ENCODE measurements around the gene IFI35. TPM values are rescaled to one million over a fixed set of nuclear protein-coding genes. Genes with fewer than 3 reads are reported as not detected.

Gene IFI35
- total RNA-seq, 4 donors from 2014 or later: 60.1 to 85.8 (median 73.4) TPM

DNA sequence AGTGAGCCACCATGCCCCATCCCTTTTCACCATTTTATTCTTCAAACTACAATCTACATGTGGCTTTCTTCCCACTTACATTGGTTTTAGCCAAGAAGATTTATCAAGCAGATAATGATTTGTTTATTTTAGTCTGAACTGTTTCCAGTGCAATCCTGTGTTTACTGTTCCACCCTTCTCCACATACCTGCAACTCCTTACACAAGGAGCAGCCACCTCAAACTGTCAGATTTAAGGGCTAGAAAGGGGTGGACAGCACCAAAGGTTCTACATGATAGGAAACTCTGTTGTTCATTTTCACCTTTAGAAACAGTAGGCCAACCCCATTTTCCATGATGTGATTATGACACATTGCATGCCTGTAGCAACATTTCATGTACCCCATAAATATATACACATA is 24.3 kb upstream of the IFI35 start:
- TF ChIP-seq, protein P1, sequence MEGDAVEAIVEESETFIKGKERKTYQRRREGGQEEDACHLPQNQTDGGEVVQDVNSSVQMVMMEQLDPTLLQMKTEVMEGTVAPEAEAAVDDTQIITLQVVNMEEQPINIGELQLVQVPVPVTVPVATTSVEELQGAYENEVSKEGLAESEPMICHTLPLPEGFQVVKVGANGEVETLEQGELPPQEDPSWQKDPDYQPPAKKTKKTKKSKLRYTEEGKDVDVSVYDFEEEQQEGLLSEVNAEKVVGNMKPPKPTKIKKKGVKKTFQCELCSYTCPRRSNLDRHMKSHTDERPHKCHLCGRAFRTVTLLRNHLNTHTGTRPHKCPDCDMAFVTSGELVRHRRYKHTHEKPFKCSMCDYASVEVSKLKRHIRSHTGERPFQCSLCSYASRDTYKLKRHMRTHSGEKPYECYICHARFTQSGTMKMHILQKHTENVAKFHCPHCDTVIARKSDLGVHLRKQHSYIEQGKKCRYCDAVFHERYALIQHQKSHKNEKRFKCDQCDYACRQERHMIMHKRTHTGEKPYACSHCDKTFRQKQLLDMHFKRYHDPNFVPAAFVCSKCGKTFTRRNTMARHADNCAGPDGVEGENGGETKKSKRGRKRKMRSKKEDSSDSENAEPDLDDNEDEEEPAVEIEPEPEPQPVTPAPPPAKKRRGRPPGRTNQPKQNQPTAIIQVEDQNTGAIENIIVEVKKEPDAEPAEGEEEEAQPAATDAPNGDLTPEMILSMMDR (IDR thresholded peaks at IDR 0.05): no peak
- TF ChIP-seq POLR2A (IDR thresholded peaks at IDR 0.05): no peak
- Histone ChIP-seq H3K36me3 (peaks cover 0 to 18% (median 0%) of the 10 kb centered on the region in 3 donors), H3K9me3 (no peaks in the 10 kb centered on the region), H3K27me3 (no peaks in the 10 kb centered on the region), H3K4me3 (no peak overlapping the region), H3K4me1 (peaks cover 0 to 20% (median 16%) of the 10 kb centered on the region in 4 donors), H3K27ac (no peak overlapping the region)
- DNase-seq: no peak

DNA sequence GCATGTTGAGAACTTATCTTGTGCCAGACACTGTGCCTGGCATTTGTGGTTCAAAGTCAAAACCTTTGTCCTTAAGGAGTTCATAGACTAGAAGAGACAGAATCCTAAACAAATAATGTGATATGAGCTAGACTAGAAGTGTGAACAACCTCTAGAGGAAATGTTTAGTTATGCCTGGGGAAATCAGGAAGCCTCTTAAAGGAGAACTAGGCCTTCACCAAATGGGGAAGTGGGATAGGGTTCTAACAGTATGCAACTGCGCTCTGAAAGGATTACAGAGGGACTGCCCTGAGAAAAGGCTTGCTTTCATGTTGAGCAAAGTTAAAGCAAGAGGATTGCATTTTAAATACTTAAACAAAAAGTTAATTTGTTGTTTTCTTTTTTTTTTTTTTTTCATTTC is 21.4 kb upstream of the IFI35 start:
- no peak overlapping the region for H3K4me3 ChIP-seq
- H3K27ac ChIP-seq: peak overlapping the region in 2 of 4 donors; percentile 2 to 69
- H3K4me1 ChIP-seq: peaks cover 0 to 14% (median 13%) of the 10 kb centered on the region in 4 donors
- H3K36me3 ChIP-seq: peaks cover 0 to 48% (median 0%) of the 10 kb centered on the region in 3 donors
- no peaks in the 10 kb centered on the region for H3K27me3 ChIP-seq
- DNase-seq: no peak
- no peak for TF ChIP-seq POLR2A (IDR thresholded peaks at IDR 0.05)
- TF ChIP-seq, protein P1 (IDR thresholded peaks at IDR 0.05): no peak
- no peaks in the 10 kb centered on the region for H3K9me3 ChIP-seq

DNA sequence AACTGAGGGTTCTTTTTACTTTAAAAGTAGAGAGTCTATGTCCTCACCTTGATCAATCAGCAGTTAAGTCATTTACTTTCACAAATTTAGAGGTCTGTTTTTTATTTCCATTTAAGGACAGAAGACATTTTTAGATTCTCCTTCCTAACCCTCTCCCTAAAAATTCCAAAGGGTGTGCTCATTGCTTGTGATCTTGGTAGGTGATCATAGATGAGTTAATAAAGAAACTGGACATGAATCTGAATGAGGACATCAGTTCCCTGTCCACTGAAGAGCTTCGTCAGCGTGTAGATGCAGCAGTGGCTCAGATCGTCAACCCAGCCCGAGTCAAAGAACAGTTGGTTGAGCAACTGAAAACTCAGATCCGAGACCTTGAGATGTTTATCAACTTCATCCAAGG is 17.4 kb upstream of the IFI35 start:
- no peak for DNase-seq
- TF ChIP-seq, protein P1 (IDR thresholded peaks at IDR 0.05): no peak
- TF ChIP-seq POLR2A (IDR thresholded peaks at IDR 0.05): no peak
- H3K27ac ChIP-seq: no peak overlapping the region
- no peaks in the 10 kb centered on the region for H3K9me3 ChIP-seq
- H3K36me3 ChIP-seq: peaks cover 0 to 81% (median 0%) of the 10 kb centered on the region in 3 donors
- no peaks in the 10 kb centered on the region for H3K27me3 ChIP-seq
- peaks cover 0 to 8% (median 2%) of the 10 kb centered on the region in 4 donors for H3K4me1 ChIP-seq
- H3K4me3 ChIP-seq: no peak overlapping the region

DNA sequence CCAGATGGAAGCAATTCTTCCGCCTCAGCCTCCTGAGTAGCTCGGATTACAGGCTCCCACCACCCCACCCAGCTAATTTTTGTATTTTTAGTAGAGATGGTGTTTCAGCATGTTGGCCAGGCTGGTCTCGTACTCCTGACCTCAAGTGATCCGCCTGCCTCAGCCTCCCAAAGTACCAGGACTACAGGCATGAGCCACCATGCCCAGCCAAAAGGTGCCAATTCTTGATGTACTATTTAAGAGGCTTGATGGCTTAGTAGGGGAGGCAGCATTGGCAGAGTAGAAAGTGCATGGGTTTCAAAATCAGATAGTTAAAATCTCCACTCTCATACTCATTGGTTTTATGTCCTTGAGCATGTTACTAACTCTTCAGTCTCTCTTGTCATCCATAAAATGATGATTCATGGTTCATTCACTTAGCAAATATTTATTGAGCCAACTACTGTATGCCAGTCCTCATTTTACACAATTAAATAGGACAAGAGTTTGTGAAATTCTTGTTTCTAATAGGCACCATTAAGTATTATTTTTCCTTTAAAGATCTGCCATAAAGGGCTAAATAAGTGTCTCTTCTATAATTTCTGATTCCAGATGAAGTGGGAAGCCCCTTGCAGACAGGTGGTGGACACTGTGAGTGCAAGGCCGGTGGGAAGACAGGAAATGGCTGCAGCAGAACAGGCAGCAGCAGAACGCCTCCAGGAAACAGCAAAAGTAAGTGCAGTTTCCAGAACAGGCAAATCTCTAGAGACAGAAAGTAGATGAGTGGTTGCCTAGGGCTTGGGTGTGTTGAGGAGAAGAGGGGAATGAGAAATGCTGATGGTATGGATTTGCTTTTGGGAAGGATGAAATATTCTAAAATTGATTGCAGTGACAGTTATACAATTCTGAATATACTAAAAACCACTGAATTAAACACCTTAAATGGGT is 16.6 kb upstream of the IFI35 start:
- Histone ChIP-seq H3K9me3 (no peaks in the 10 kb centered on the region), H3K4me1 (peaks cover 0 to 5% (median under 1%) of the 10 kb centered on the region in 4 donors), H3K27me3 (no peaks in the 10 kb centered on the region), H3K4me3 (no peak overlapping the region), H3K36me3 (peaks cover 0 to 79% (median 0%) of the 10 kb centered on the region in 3 donors), H3K27ac (peak overlapping the region in 1 of 4 donors; percentile 13)
- no peak for TF ChIP-seq POLR2A (IDR thresholded peaks at IDR 0.05)
- TF ChIP-seq, protein P1 (IDR thresholded peaks at IDR 0.05): no peak
- no peak for DNase-seq

DNA sequence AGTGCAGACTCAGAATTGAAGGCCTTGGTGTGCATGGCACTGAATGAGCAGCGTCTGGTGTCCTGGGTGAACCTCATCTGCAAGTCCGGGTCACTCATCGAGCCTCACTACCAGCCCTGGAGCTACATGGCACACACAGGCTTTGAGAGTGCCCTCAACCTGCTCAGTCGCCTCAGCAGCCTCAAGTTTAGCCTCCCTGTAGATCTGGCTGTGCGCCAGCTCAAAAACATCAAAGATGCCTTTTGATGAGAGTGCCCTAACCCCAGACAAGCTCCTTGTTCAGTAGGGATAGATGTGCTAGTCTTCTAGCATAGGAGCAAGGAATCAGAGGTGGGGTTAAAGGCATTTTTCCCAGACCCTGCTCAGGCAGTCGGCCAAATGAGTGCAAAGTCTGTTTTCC is 15.1 kb upstream of the IFI35 start:
- no peaks in the 10 kb centered on the region for H3K27me3 ChIP-seq
- H3K4me3 ChIP-seq: no peak overlapping the region
- H3K36me3 ChIP-seq: peaks cover 0 to 71% (median 0%) of the 10 kb centered on the region in 3 donors
- TF ChIP-seq, protein P1 (IDR thresholded peaks at IDR 0.05): no peak
- TF ChIP-seq POLR2A (IDR thresholded peaks at IDR 0.05): no peak
- no peak for DNase-seq
- H3K4me1 ChIP-seq: no peaks in the 10 kb centered on the region
- no peak overlapping the region for H3K27ac ChIP-seq
- H3K9me3 ChIP-seq: no peaks in the 10 kb centered on the region
